HEK293T (cell line): ENCODE measurements around the gene MYG1.

Experiments used
- CTCF ChIA-PET: fragments of 350-600 bp; formaldehyde crosslinking; extraction: SDS; loops from one replicate; lab custom pipeline; 2021; ENCODE audit warnings: antibody characterized with exemption, inconsistent platforms; lab: Yijun Ruan, JAX
- POLR2A ChIA-PET: fragments of 350-600 bp; formaldehyde crosslinking; extraction: SDS; loops from one replicate; lab custom pipeline; 2020; ENCODE audit warnings: antibody characterized with exemption, inconsistent platforms; lab: Yijun Ruan, JAX
- DNase-seq: peaks from one replicate; pipeline ENCODE4 v3.0.0; 2012; ENCODE audit warnings: mixed read lengths; ENCODE audit errors: extremely low spot score
- ARNT ChIP-seq: fragments of 450-650 bp; IDR thresholded peaks from 2 replicates; pipeline ENCODE4 v1.6.1; 2017; ENCODE audit warnings: mild to moderate bottlenecking
- BHLHE40 ChIP-seq: fragments of 450-650 bp; IDR thresholded peaks from 2 replicates; pipeline ENCODE4 v1.6.1; 2016; ENCODE audit warnings: mild to moderate bottlenecking, moderate library complexity, borderline replicate concordance
- CTBP1 ChIP-seq: fragments of 450-650 bp; IDR thresholded peaks from 2 replicates; pipeline ENCODE4 v1.6.1; 2016; ENCODE audit warnings: borderline replicate concordance
- ELF4 ChIP-seq: fragments of 450-650 bp; IDR thresholded peaks from 2 replicates; pipeline ENCODE4 v1.6.1; 2017; ENCODE audit warnings: antibody characterized with exemption
- FOXA1 ChIP-seq: fragments of 450-650 bp; IDR thresholded peaks from 2 replicates; pipeline ENCODE4 v1.6.1; 2016; ENCODE audit warnings: mild to moderate bottlenecking
- FOXK2 ChIP-seq: fragments of 450-650 bp; IDR thresholded peaks from 2 replicates; pipeline ENCODE4 v1.6.1; 2016; ENCODE audit warnings: mild to moderate bottlenecking
- FOXM1 ChIP-seq: fragments of 450-650 bp; IDR thresholded peaks from 2 replicates; pipeline ENCODE4 v1.6.1; 2017; ENCODE audit warnings: mild to moderate bottlenecking, borderline replicate concordance
- HDGF ChIP-seq: fragments of 450-650 bp; IDR thresholded peaks from 2 replicates; pipeline ENCODE4 v1.6.1; 2017; ENCODE audit warnings: antibody characterized with exemption, borderline replicate concordance
- L3MBTL2 ChIP-seq: fragments of 450-650 bp; conservative IDR thresholded peaks from 2 replicates; pipeline ENCODE4 v1.6.1; 2016; ENCODE audit warnings: mild to moderate bottlenecking
- LEF1 ChIP-seq: fragments of 450-650 bp; IDR thresholded peaks from 2 replicates; pipeline ENCODE4 v1.6.1; 2017; ENCODE audit warnings: mild to moderate bottlenecking, borderline replicate concordance
- NFRKB ChIP-seq: fragments of 450-650 bp; IDR thresholded peaks from 2 replicates; pipeline ENCODE4 v1.6.1; 2016; ENCODE audit warnings: mild to moderate bottlenecking, moderate library complexity
- PKNOX1 ChIP-seq: fragments of 450-650 bp; IDR thresholded peaks from 2 replicates; pipeline ENCODE4 v1.6.1; 2016
- SP1 ChIP-seq: fragments of 450-650 bp; IDR thresholded peaks from 2 replicates; pipeline ENCODE4 v1.6.1; 2017
- SUZ12 ChIP-seq: fragments of 450-650 bp; IDR thresholded peaks from 2 replicates; pipeline ENCODE4 v1.6.1; 2016; ENCODE audit warnings: mild to moderate bottlenecking
- TARDBP ChIP-seq: fragments of 450-650 bp; IDR thresholded peaks from 2 replicates; pipeline ENCODE4 v1.6.1; 2016
- ZNF384 ChIP-seq: fragments of 450-650 bp; IDR thresholded peaks from 2 replicates; pipeline ENCODE4 v1.6.1; 2016

The MYG1 gene

GRCh38 chr12:53255996-53256395, 43.5 kb upstream of the MYG1 start:
- TF ChIP-seq TARDBP (no peak), SUZ12 (no peak), ELF4 (no peak), L3MBTL2 (no peak), FOXA1 (no peak), ARNT (no peak), BHLHE40 (no peak), LEF1 (no peak), SP1 (no peak), ZNF384 (no peak), PKNOX1 (no peak), FOXK2 (no peak), NFRKB (no peak), CTBP1 (no peak), HDGF (no peak), FOXM1 (no peak)
- DNase-seq, result no peak
- ChIA-PET POLR2A (interaction anchor here (1.0 kb wide), 1 partner anchor 9 kb away, joined by 3 read pairs; no protein-coding TSS in a partner anchor), CTCF (no interaction called here)

GRCh38 chr12:53258541-53259539, 40.7 kb upstream of the MYG1 start:
- no peak for DNase-seq
- CTCF ChIA-PET, result interaction anchor here (0.6 to 1.3 kb wide), 4 partner anchors 9 to 177 kb away, joined by 3 to 5 read pairs (median 4); partner anchors contain the start of gene ESPL1
- POLR2A ChIA-PET, result no interaction called here
- no peak for TF ChIP-seq L3MBTL2
- no peak for TF ChIP-seq FOXK2

- TF ChIP-seq ARNT (no peak), NFRKB (no peak), PKNOX1 (no peak), TARDBP (no peak), LEF1 (no peak), FOXK2 (no peak), HDGF (no peak), SUZ12 (no peak), ELF4 (no peak), FOXA1 (no peak), L3MBTL2 (no peak), CTBP1 (no peak), SP1 (no peak), FOXM1 (no peak), BHLHE40 (no peak), ZNF384 (no peak)
- DNase-seq, result no peak
- POLR2A ChIA-PET, result no interaction called here
- CTCF ChIA-PET, result interaction anchor here (0.7 kb wide), 1 partner anchor 157 kb away, joined by 8 read pairs; no protein-coding TSS in a partner anchor
Observed at GRCh38 chr12:53259891-53260290, 39.6 kb upstream of the MYG1 start.

- TF ChIP-seq L3MBTL2 (no peak), CTBP1 (no peak), FOXK2 (no peak), SP1 (no peak), ZNF384 (no peak), BHLHE40 (no peak), FOXA1 (no peak), HDGF (no peak)
- no peak for DNase-seq
- ChIA-PET CTCF (interaction anchor here (1.1 to 6.1 kb wide), 2 partner anchors 12 to 52 kb away, joined by 3 to 70 read pairs; no protein-coding TSS in a partner anchor), POLR2A (interaction anchor here (0.9 to 1.2 kb wide), 2 partner anchors 55 to 85 kb away, joined by 3 read pairs; partner anchors contain the start of genes CSAD and ZNF740)
Observed at GRCh38 chr12:53265783-53266182, 33.7 kb upstream of the MYG1 start.

- POLR2A ChIA-PET, result interaction anchor here (0.6 to 3.4 kb wide), 18 partner anchors 11 to 234 kb away, joined by 3 to 20 read pairs (median 6); partner anchors contain the start of genes AAAS, CSAD, PFDN5 and SPRYD3
Observed at GRCh38 chr12:53267306-53267998, 32.0 kb upstream of the MYG1 start.

More at GRCh38 chr12:53267306-53267998, 32.0 kb upstream of the MYG1 start:
- CTCF ChIA-PET, result interaction anchor here (0.6 to 6.1 kb wide), 17 partner anchors 9 to 220 kb away, joined by 3 to 70 read pairs (median 3); partner anchors contain the start of genes AAAS and PFDN5
- no peak for TF ChIP-seq NFRKB
- TF ChIP-seq PKNOX1, result no peak
- no peak for TF ChIP-seq ZNF384
- TF ChIP-seq CTBP1, result no peak
- no peak for TF ChIP-seq SP1
- no peak for TF ChIP-seq LEF1
- TF ChIP-seq FOXK2, result no peak
- TF ChIP-seq HDGF, result no peak
- no peak for TF ChIP-seq TARDBP
- no peak for TF ChIP-seq L3MBTL2
- TF ChIP-seq FOXA1, result no peak
- TF ChIP-seq ARNT, result no peak
- TF ChIP-seq ELF4, result no peak
- no peak for TF ChIP-seq FOXM1
- no peak for DNase-seq
